SK-N-SH (cell line): ENCODE results near the gene QKI. TPM values are rescaled to one million over a fixed set of nuclear protein-coding genes. Genes with fewer than 3 reads are reported as not detected.

Experiments used
- CTCF ChIA-PET: fragments of 300-600, 350-600 bp; formaldehyde crosslinking; extraction: SDS; loops from one replicate; lab custom pipeline; 2021; lab: Yijun Ruan, JAX
- POLR2A ChIA-PET: fragments of 350-600 bp; sonication (Branson Sonifier 250); formaldehyde crosslinking; extraction: SDS; loops from one replicate; lab custom pipeline; 2020; ENCODE audit warnings: antibody characterized with exemption, inconsistent platforms; lab: Yijun Ruan, JAX
- DNase-seq: peaks from one replicate; pipeline ENCODE4 v3.0.0; 2012
- H2AFZ ChIP-seq: fragments of 200-600 bp; sonication (generic); 2 replicates; pipeline ENCODE4 v1.8.1; 2016; ENCODE audit warnings: antibody characterized with exemption, mild to moderate bottlenecking, low read depth
- H3F3A ChIP-seq: fragments of 200-600 bp; sonication (generic); replicated peaks from 2 replicates; pipeline ENCODE3; 2016; ENCODE audit warnings: antibody characterized with exemption, mild to moderate bottlenecking; ENCODE audit not compliant: insufficient read depth
- H3K27ac ChIP-seq, 2 experiments: fragments of 200-500 bp in 1 of 2; fragments of 200-600 bp in 1 of 2; sonication (Bioruptor generic) in 1 of 2; sonication (generic), shearing (Covaris generic) in 1 of 2; 2 replicates each; pipeline versions ENCODE4 v1.5.1 to v1.6.1; 2014 to 2016; ENCODE audit warnings: low read depth in 2 of 2, inconsistent platforms in 1 of 2, low read length in 1 of 2, mild to moderate bottlenecking in 1 of 2, mixed read lengths in 1 of 2
- H3K27me3 ChIP-seq: fragments of 200-600 bp; sonication (generic), shearing (Covaris generic); 2 replicates; pipeline ENCODE4 v1.6.1; 2016; ENCODE audit warnings: mixed run types; ENCODE audit not compliant: insufficient read depth
- H3K36me3 ChIP-seq, 2 experiments: fragments of 200-500 bp in 1 of 2; fragments of 200-600 bp in 1 of 2; sonication (Bioruptor generic) in 1 of 2; sonication (generic) in 1 of 2; replicated peaks in 1 of 2; 2 replicates each; pipeline versions ENCODE3 to v1.5.1; 2014 to 2016; ENCODE audit warnings: low read length in 1 of 2, mild to moderate bottlenecking in 1 of 2; ENCODE audit not compliant: insufficient read depth in 2 of 2, control insufficient read depth in 1 of 2
- H3K4me1 ChIP-seq, 2 experiments: fragments of 200-500 bp in 1 of 2; fragments of 200-600 bp in 1 of 2; sonication (Bioruptor generic) in 1 of 2; sonication (generic), shearing (Covaris generic) in 1 of 2; 2 replicates each; pipeline versions ENCODE4 v1.5.1 to v1.6.1; 2014 to 2016; ENCODE audit warnings: low read depth in 1 of 2, low read length in 1 of 2, mixed run types in 1 of 2; ENCODE audit not compliant: insufficient read depth in 2 of 2, control insufficient read depth in 1 of 2
- H3K4me2 ChIP-seq: fragments of 200-600 bp; sonication (generic), shearing (Covaris generic); 2 replicates; pipeline ENCODE4 v1.6.1; 2017; ENCODE audit warnings: mixed run types
- H3K4me3 ChIP-seq, 2 experiments: fragments of 200-500 bp in 1 of 2; fragments of 200-600 bp in 1 of 2; sonication (Bioruptor generic) in 1 of 2; sonication (generic), shearing (Covaris generic) in 1 of 2; 2 replicates each; pipeline versions ENCODE4 v1.5.1 to v1.8.1; 2014 to 2016; ENCODE audit warnings: low read depth in 2 of 2, inconsistent platforms in 1 of 2, low read length in 1 of 2, mild to moderate bottlenecking in 1 of 2, mixed read lengths in 1 of 2, moderate library complexity in 1 of 2
- H3K79me2 ChIP-seq: fragments of 200-600 bp; sonication (generic); 2 replicates; pipeline ENCODE4 v1.8.1; 2017; ENCODE audit warnings: mild to moderate bottlenecking; ENCODE audit not compliant: insufficient read depth
- H3K9ac ChIP-seq: fragments of 200-600 bp; sonication (generic); 2 replicates; pipeline ENCODE4 v1.6.1; 2017; ENCODE audit warnings: mixed run types
- H3K9me2 ChIP-seq: fragments of 200-600 bp; sonication (generic); 2 replicates; pipeline ENCODE4 v1.6.1; 2017; ENCODE audit warnings: mixed run types
- H3K9me3 ChIP-seq: fragments of 200-600 bp; sonication (generic); 2 replicates; pipeline ENCODE4 v1.6.1; 2017; ENCODE audit warnings: mixed run types, mild to moderate bottlenecking, moderate library complexity
- H4K20me1 ChIP-seq: fragments of 200-600 bp; sonication (generic); 2 replicates; pipeline ENCODE4 v1.6.1; 2017; ENCODE audit warnings: mild to moderate bottlenecking, mixed run types; ENCODE audit not compliant: insufficient read depth
- CHD2 ChIP-seq: fragments of 150-350 bp; IDR thresholded peaks from 2 replicates; pipeline ENCODE4 v1.6.1; 2018; ENCODE audit warnings: low read length; ENCODE audit not compliant: partially characterized antibody
- ELF1 ChIP-seq: IDR thresholded peaks from 2 replicates; pipeline ENCODE4 v1.4.0; 2012
- EP300 ChIP-seq, 2 experiments: IDR thresholded peaks; 2 replicates each; pipeline versions ENCODE4 v1.4.0 to v1.6.1; 2012; ENCODE audit warnings: borderline replicate concordance in 1 of 2, low read depth in 1 of 2, low read length in 1 of 2
- FOXM1 ChIP-seq: IDR thresholded peaks from 2 replicates; pipeline ENCODE4 v1.4.0; 2012; ENCODE audit warnings: low read depth, mild to moderate bottlenecking
- GABPA ChIP-seq: IDR thresholded peaks from 2 replicates; pipeline ENCODE4 v1.4.0; 2012; ENCODE audit warnings: low read depth, mild to moderate bottlenecking
- GATA2 ChIP-seq: sonication (generic); formaldehyde crosslinking; IDR thresholded peaks from 2 replicates; pipeline ENCODE4 v1.5.0; 2020; ENCODE audit warnings: mild to moderate bottlenecking, missing genetic modification reagents
- IRF3 ChIP-seq: fragments of 150-350 bp; IDR thresholded peaks from 2 replicates; pipeline ENCODE4 v1.6.1; 2016; ENCODE audit warnings: mild to moderate bottlenecking, low read depth, low read length
- MAX ChIP-seq: IDR thresholded peaks from 2 replicates; pipeline ENCODE4 v1.4.0; 2012; ENCODE audit warnings: low read depth
- RCOR1 ChIP-seq: fragments of 150-350 bp; IDR thresholded peaks from 2 replicates; pipeline ENCODE4 v1.6.1; 2017; ENCODE audit warnings: antibody characterized with exemption, low read length
- REST ChIP-seq: IDR thresholded peaks from 2 replicates; pipeline ENCODE4 v1.6.1; 2012; ENCODE audit warnings: mild to moderate bottlenecking, low read depth, low read length, moderate library complexity
- RFX5 ChIP-seq: IDR thresholded peaks from 2 replicates; pipeline ENCODE4 v1.6.1; 2012; ENCODE audit warnings: mild to moderate bottlenecking, improper control_type of control experiment, low read length
- RXRA ChIP-seq: IDR thresholded peaks from 2 replicates; pipeline ENCODE4 v1.4.0; 2012; ENCODE audit warnings: low read depth, mild to moderate bottlenecking, borderline replicate concordance
- SIN3A ChIP-seq: IDR thresholded peaks from 2 replicates; pipeline ENCODE4 v1.6.1; 2012; ENCODE audit warnings: low read depth, mild to moderate bottlenecking, low read length, moderate library complexity, borderline replicate concordance
- TEAD4 ChIP-seq: IDR thresholded peaks from 2 replicates; pipeline ENCODE4 v1.4.0; 2012; ENCODE audit warnings: mild to moderate bottlenecking, borderline replicate concordance; ENCODE audit not compliant: insufficient read depth
- USF2 ChIP-seq: fragments of 150-350 bp; IDR thresholded peaks from 2 replicates; pipeline ENCODE4 v1.6.1; 2017; ENCODE audit warnings: antibody characterized with exemption, low read length, low read depth, borderline replicate concordance
- YY1 ChIP-seq: IDR thresholded peaks from 2 replicates; pipeline ENCODE4 v1.4.0; 2012; ENCODE audit warnings: low read depth, mild to moderate bottlenecking
- WGBS: methylation state at CpG from one replicate; pipeline ENCODE4 v1.1.6; 2017; ENCODE audit warnings: low lambda C conversion rate; 5-methylcytosine and 5-hydroxymethylcytosine counted together
- polyA plus RNA-seq, 3 experiments: library from polyadenylated mRNA; depleted of rRNA; stranded (reverse); fragments of >200 nt; gene quantifications; 2 replicates each; pipeline ENCODE4 v1.2.3, GENCODE V29; 2012

Gene QKI
- polyA plus RNA-seq, 1 of the 3 experiments (the other 2 are of a cell fraction) = 51.1 TPM

- Histone ChIP-seq H3K9me2 (no peaks in the 10 kb centered on the region), H3K27me3 (no peaks in the 10 kb centered on the region), H2AFZ (no peak overlapping the region), H3K4me1 (no peaks in the 10 kb centered on the region), H3K36me3 (peaks cover 28 to 67% of the 10 kb centered on the region in 2 experiments), H3K79me2 (0 out of 2 replicates have a peak, but pooled peaks cover 3% of the 10 kb centered on the region), H3K9ac (no peak overlapping the region), H3F3A (no peaks in the 10 kb centered on the region), H3K4me2 (no peak overlapping the region), H3K4me3 (no peak overlapping the region), H3K9me3 (no peaks in the 10 kb centered on the region), H4K20me1 (no peaks in the 10 kb centered on the region), H3K27ac (no peak overlapping the region)
- TF ChIP-seq RCOR1 (no peak), YY1 (no peak), RFX5 (no peak), USF2 (no peak), CHD2 (no peak), SIN3A (no peak), GATA2 (CRISPR knock-in tag) (no peak), GABPA (no peak)
- ChIA-PET CTCF (interaction anchor here (1.2 kb wide), 1 partner anchor 11 kb away, joined by 4 read pairs; no protein-coding TSS in a partner anchor), POLR2A (no interaction called here)
- no peak for DNase-seq
- WGBS = 97% methylated on average over 4 of the region's 4 CpGs
Measured at GRCh38 chr6:163573503-163574179, 159.1 kb downstream of the QKI start.

- Histone ChIP-seq H3K4me2 (no peak overlapping the region), H3K27me3 (no peaks in the 10 kb centered on the region), H3K79me2 (no peaks in the 10 kb centered on the region), H3K4me1 (no peaks in the 10 kb centered on the region), H3F3A (no peaks in the 10 kb centered on the region), H3K9me3 (no peaks in the 10 kb centered on the region), H3K27ac (no peak overlapping the region), H3K9ac (no peak overlapping the region), H3K4me3 (no peak overlapping the region), H3K9me2 (no peaks in the 10 kb centered on the region), H2AFZ (no peak overlapping the region), H3K36me3 (peaks cover 19 to 43% of the 10 kb centered on the region in 2 experiments), H4K20me1 (no peaks in the 10 kb centered on the region)
- no peak for DNase-seq
- TF ChIP-seq ELF1 = no peak
- no peak for TF ChIP-seq GATA2 (CRISPR knock-in tag)
- TF ChIP-seq FOXM1 = no peak
- WGBS = 92% methylated on average over 4 of the region's 4 CpGs
- ChIA-PET POLR2A (no interaction called here), CTCF (interaction anchor here (1.1 kb wide), 1 partner anchor 22 kb away, joined by 3 read pairs; no protein-coding TSS in a partner anchor)
Measured at GRCh38 chr6:163576114-163576513, 161.6 kb downstream of the QKI start.

- no peaks in the 10 kb centered on the region for H3K27me3 ChIP-seq
- 86% methylated on average over 3 of the region's 3 CpGs for WGBS
- CTCF ChIA-PET = no interaction called here
- no peaks in the 10 kb centered on the region for H4K20me1 ChIP-seq
- no peak overlapping the region for H3K9ac ChIP-seq
- DNase-seq = no peak
- no peaks in the 10 kb centered on the region for H3K9me2 ChIP-seq
- H3K36me3 ChIP-seq = peaks cover 9 to 30% of the 10 kb centered on the region in 2 experiments
- no peak overlapping the region for H2AFZ ChIP-seq
- H3K4me3 ChIP-seq = no peak overlapping the region
- H3K4me1 ChIP-seq = no peaks in the 10 kb centered on the region
- no peak overlapping the region for H3K27ac ChIP-seq
- no peaks in the 10 kb centered on the region for H3F3A ChIP-seq
- no peaks in the 10 kb centered on the region for H3K79me2 ChIP-seq
- no peak for TF ChIP-seq TEAD4
- TF ChIP-seq IRF3 = no peak
- TF ChIP-seq RXRA = no peak
- no peak for TF ChIP-seq CHD2
- TF ChIP-seq REST = no peak
- TF ChIP-seq EP300 (IDR thresholded peaks at IDR 0.05; ENCODE audit: borderline replicate concordance in 1 of 2, low read depth in 1 of 2, low read length in 1 of 2) = no peak
- TF ChIP-seq MAX = no peak
- no peak for TF ChIP-seq GATA2 (CRISPR knock-in tag)
- TF ChIP-seq, all 33 proteins: peak for 0
- Histone ChIP-seq H3K9me3 (no peaks in the 10 kb centered on the region), H3K4me2 (no peak overlapping the region)
- POLR2A ChIA-PET = no interaction called here
Measured at GRCh38 chr6:163577404-163577803, 162.9 kb downstream of the QKI start.
